Measurements from ENCODE around the gene GIMAP1. TPM values are rescaled to one million over a fixed set of nuclear protein-coding genes. Genes with fewer than 3 reads are reported as not detected.

GIMAP1 gene
- polyA plus RNA-seq, 5 donors = 4.6 to 6.7 (median 5.7) TPM

- no peak for DNase-seq
Observed at GRCh38 chr7:150745086-150745485, 28.7 kb downstream of the GIMAP1 start.

GRCh38 chr7:150745876-150746275 is 29.5 kb downstream of the GIMAP1 start:
- DNase-seq = no peak

GRCh38 chr7:150746921-150747320 is 30.5 kb downstream of the GIMAP1 start:
- DNase-seq = no peak

GRCh38 chr7:150748376-150748775 is 32.0 kb downstream of the GIMAP1 start:
- no peak for DNase-seq

- DNase-seq = no peak
Observed at GRCh38 chr7:150751702-150752101, 35.3 kb downstream of the GIMAP1 start.

- no peak for DNase-seq
Observed at GRCh38 chr7:150753239-150753638, 36.8 kb downstream of the GIMAP1 start.

- DNase-seq = peak in 1 of 2 donors; percentile 23
Observed at GRCh38 chr7:150753826-150754603, 37.6 kb downstream of the GIMAP1 start.

- no peak for DNase-seq
Observed at GRCh38 chr7:150754951-150755350, 38.5 kb downstream of the GIMAP1 start.

GRCh38 chr7:150755473-150756099 is 39.2 kb downstream of the GIMAP1 start:
- DNase-seq = no peak

GRCh38 chr7:150756166-150756565 is 39.8 kb downstream of the GIMAP1 start:
- no peak for DNase-seq

GRCh38 chr7:150756858-150757257 is 40.4 kb downstream of the GIMAP1 start:
- DNase-seq = no peak

- no peak for DNase-seq
Observed at GRCh38 chr7:150759479-150759878, 43.1 kb downstream of the GIMAP1 start.

- DNase-seq = no peak
Observed at GRCh38 chr7:150766334-150766709, 49.9 kb downstream of the GIMAP1 start.

- DNase-seq = no peak
Observed at GRCh38 chr7:150769768-150770167, 53.4 kb downstream of the GIMAP1 start.

Other genes with a start within 250 kb of the GIMAP1 start
- 10 to 100 TPM; 30.0 to 50.8 (median 38.9) TPM for gene GIMAP7, start 201.7 kb upstream of the GIMAP1 start, polyA plus RNA-seq (ENCODE audit: insufficient read depth in 1 of 5, insufficient read length in 5 of 5, low replicate concordance in 1 of 5)
- gene GIMAP4, start 149.2 kb upstream of the GIMAP1 start, polyA plus RNA-seq (ENCODE audit: insufficient read depth in 1 of 5, insufficient read length in 5 of 5, low replicate concordance in 1 of 5) = 100 to 1,000 TPM in 2 of 5 donors, 10 to 100 TPM in 3; 65.4 to 106 (median 78.0) TPM
- 10 to 100 TPM; 27.3 to 33.1 (median 28.0) TPM for gene GIMAP6, start 84.2 kb upstream of the GIMAP1 start, polyA plus RNA-seq (ENCODE audit: insufficient read depth in 1 of 5, insufficient read length in 5 of 5, low replicate concordance in 1 of 5)
- gene GIMAP2, start 30.9 kb upstream of the GIMAP1 start, polyA plus RNA-seq (ENCODE audit: insufficient read depth in 1 of 5, insufficient read length in 5 of 5, low replicate concordance in 1 of 5) = 10 to 100 TPM; 16.1 to 26.3 (median 19.1) TPM
- gene GIMAP5, start 20.8 kb downstream of the GIMAP1 start, polyA plus RNA-seq (ENCODE audit: insufficient read depth in 1 of 5, insufficient read length in 5 of 5, low replicate concordance in 1 of 5) = 10 to 100 TPM; 11.7 to 24.0 (median 17.4) TPM
- 10 to 100 TPM in 4 of 5 donors, 1 to 10 TPM in 1; 6.5 to 17.0 (median 13.4) TPM for gene TMEM176B, start 83.8 kb downstream of the GIMAP1 start, polyA plus RNA-seq (ENCODE audit: insufficient read depth in 1 of 5, insufficient read length in 5 of 5, low replicate concordance in 1 of 5)
- gene TMEM176A, start 84.2 kb downstream of the GIMAP1 start, polyA plus RNA-seq (ENCODE audit: insufficient read depth in 1 of 5, insufficient read length in 5 of 5, low replicate concordance in 1 of 5) = 1 to 10 TPM; 4.2 to 6.8 (median 6.4) TPM
- gene AOC1, start 135.9 kb downstream of the GIMAP1 start, polyA plus RNA-seq (ENCODE audit: insufficient read depth in 1 of 5, insufficient read length in 5 of 5, low replicate concordance in 1 of 5) = under 1 TPM; 0.53 to 0.97 (median 0.66) TPM

Measured in right lung (tissue), 5 donors.